Keratinocyte (primary cell): Measurements from ENCODE around the gene B3GLCT. TPM values are rescaled to one million over a fixed set of nuclear protein-coding genes. Genes with fewer than 3 reads are reported as not detected.

Experiments used
- DNase-seq: peaks from one replicate; pipeline ENCODE4 v3.0.0-alpha.2; 2011; ENCODE audit warnings: low read depth, missing footprints, low spot score
- FAIRE-seq: peaks from 2 replicates; lab custom pipeline; 2011; peaks lifted over from hg19 to GRCh38; lab: Jason Lieb, UNC
- H2AFZ ChIP-seq: 2 replicates; pipeline ENCODE4 v1.6.0; 2012; ENCODE audit warnings: low read length, control low read depth, inconsistent platforms; ENCODE audit not compliant: control insufficient read depth
- H3K27ac ChIP-seq: 2 replicates; pipeline ENCODE4 v1.5.1; 2011; ENCODE audit warnings: low read length; ENCODE audit not compliant: control insufficient read depth, insufficient read depth
- H3K27me3 ChIP-seq: 3 replicates; pipeline ENCODE4 v1.6.0; 2011; ENCODE audit warnings: low read length; ENCODE audit not compliant: control insufficient read depth, insufficient read depth; ENCODE audit errors: extremely low read depth
- H3K36me3 ChIP-seq, 2 experiments: 2 replicates in 1 of 2; 3 replicates in 1 of 2; pipeline ENCODE4 v1.5.1; 2011; ENCODE audit warnings: low read length in 2 of 2, mild to moderate bottlenecking in 1 of 2; ENCODE audit not compliant: control insufficient read depth in 2 of 2, insufficient read depth in 2 of 2; ENCODE audit errors: extremely low read depth in 1 of 2
- H3K4me1 ChIP-seq: 3 replicates; pipeline ENCODE4 v1.5.1; 2011; ENCODE audit warnings: low read length; ENCODE audit not compliant: control insufficient read depth, insufficient read depth; ENCODE audit errors: extremely low read depth
- H3K4me2 ChIP-seq: 3 replicates; pipeline ENCODE4 v1.6.0; 2011; ENCODE audit warnings: low read depth, low read length; ENCODE audit not compliant: control insufficient read depth, insufficient read depth; ENCODE audit errors: extremely low read depth
- H3K4me3 ChIP-seq, 3 experiments: fragments of 200-600 bp in 1 of 3; sonication (generic) in 1 of 3; 2 replicates in 2 of 3; 3 replicates in 1 of 3; pipeline ENCODE4 v1.5.1; 2011 to 2016; ENCODE audit warnings: low read length in 3 of 3, mild to moderate bottlenecking in 3 of 3, control low read depth in 2 of 3, inconsistent platforms in 1 of 3, low read depth in 1 of 3, mixed read lengths in 1 of 3, mixed run types in 1 of 3, moderate library complexity in 1 of 3; ENCODE audit not compliant: control insufficient read depth in 2 of 3, insufficient read depth in 2 of 3; ENCODE audit errors: extremely low read depth in 1 of 3
- H3K79me2 ChIP-seq: 2 replicates; pipeline ENCODE4 v1.6.0; 2012; ENCODE audit warnings: low read length; ENCODE audit not compliant: control insufficient read depth, insufficient read depth
- H3K9ac ChIP-seq: 3 replicates; pipeline ENCODE4 v1.6.0; 2011; ENCODE audit warnings: low read length; ENCODE audit not compliant: control insufficient read depth, insufficient read depth; ENCODE audit errors: extremely low read depth
- H3K9me1 ChIP-seq: 3 replicates; pipeline ENCODE4 v1.6.0; 2011; ENCODE audit warnings: low read length; ENCODE audit not compliant: control insufficient read depth, insufficient read depth; ENCODE audit errors: extremely low read depth
- H3K9me3 ChIP-seq: 2 replicates; pipeline ENCODE4 v1.5.1; 2012; ENCODE audit warnings: low read depth, low read length; ENCODE audit not compliant: control insufficient read depth
- H4K20me1 ChIP-seq: 3 replicates; pipeline ENCODE4 v1.6.0; 2011; ENCODE audit warnings: low read length; ENCODE audit not compliant: control insufficient read depth, insufficient read depth; ENCODE audit errors: extremely low read depth
- CTCF ChIP-seq, 3 experiments: IDR thresholded peaks in 1 of 3; conservative IDR thresholded peaks in 1 of 3; optimal IDR thresholded peaks in 1 of 3; 2 replicates in 2 of 3; 3 replicates in 1 of 3; pipeline versions ENCODE3 to v1.5.1; 2011; ENCODE audit warnings: low read length in 3 of 3, mild to moderate bottlenecking in 3 of 3, moderate library complexity in 2 of 3, control low read depth in 1 of 3, inconsistent platforms in 1 of 3; ENCODE audit not compliant: insufficient read depth in 2 of 3; ENCODE audit errors: extremely low read depth in 1 of 3
- EZH2 ChIP-seq: IDR thresholded peaks from one replicate; pipeline ENCODE4 v1.6.1; 2012; ENCODE audit warnings: inconsistent platforms, mild to moderate bottlenecking, low read length, moderate library complexity
- dilution Hi-C: fragments of 300-500 bp; cut with MboI; formaldehyde crosslinking; loops from one replicate; pipeline ENCODE4 v1.7.0; 2020; ENCODE audit warnings: low sequenced_read_pairs; ENCODE audit not compliant: extremely low pct_ligation_motif_present
- polyA plus RNA-seq, 5 experiments: library from polyadenylated mRNA; depleted of rRNA in 3 of 5; stranded (reverse) in 3 of 5; stranded (forward) in 1 of 5; unstranded in 1 of 5; fragments of >200 nt; gene quantifications; 1 replicate in 1 of 5; 2 replicates in 3 of 5; 3 replicates in 1 of 5; pipeline versions ENCODE4 v1.2.1 to v1.2.3, GENCODE V29; 2011 to 2012; ENCODE audit warnings: missing spikeins in 2 of 5, low read depth in 1 of 5, low replicate concordance in 1 of 5

B3GLCT gene
- polyA plus RNA-seq, 1 donor (not counting 4 experiments of a cell fraction or from before 2014, with no cell fraction given), result 4.4 TPM

GRCh38 chr13:31172001-31172400 lies 27.8 kb upstream of the B3GLCT start:
- no peaks in the 10 kb centered on the region for H4K20me1 ChIP-seq
- no peak overlapping the region for H3K9ac ChIP-seq
- dilution Hi-C loops, result no loop called here
- peak overlapping the region; percentile 78 for H3K27ac ChIP-seq
- H3K4me2 ChIP-seq, result peak overlapping the region; percentile 65
- no peaks in the 10 kb centered on the region for H3K9me1 ChIP-seq
- no peak for TF ChIP-seq CTCF (optimal IDR thresholded peaks at IDR 0.05 in 1 of 3, IDR thresholded peaks at IDR 0.05 in 1 of 3, conservative IDR thresholded peaks at IDR 0.05 in 1 of 3; ENCODE audit: extremely low read depth in 1 of 3, insufficient read depth in 2 of 3, low read length in 3 of 3)
- TF ChIP-seq EZH2, result no peak
- H2AFZ ChIP-seq, result no peak overlapping the region
- H3K9me3 ChIP-seq, result no peaks in the 10 kb centered on the region
- FAIRE-seq (no peak), DNase-seq (no peak)
- peaks cover 25% of the 10 kb centered on the region for H3K4me1 ChIP-seq
- H3K4me3 ChIP-seq, result peak overlapping the region in 1 of 3 experiments; percentile 21
- no peaks in the 10 kb centered on the region for H3K79me2 ChIP-seq
- H3K27me3 ChIP-seq, result no peaks in the 10 kb centered on the region
- H3K36me3 ChIP-seq, result no peaks in the 10 kb centered on the region

DNA sequence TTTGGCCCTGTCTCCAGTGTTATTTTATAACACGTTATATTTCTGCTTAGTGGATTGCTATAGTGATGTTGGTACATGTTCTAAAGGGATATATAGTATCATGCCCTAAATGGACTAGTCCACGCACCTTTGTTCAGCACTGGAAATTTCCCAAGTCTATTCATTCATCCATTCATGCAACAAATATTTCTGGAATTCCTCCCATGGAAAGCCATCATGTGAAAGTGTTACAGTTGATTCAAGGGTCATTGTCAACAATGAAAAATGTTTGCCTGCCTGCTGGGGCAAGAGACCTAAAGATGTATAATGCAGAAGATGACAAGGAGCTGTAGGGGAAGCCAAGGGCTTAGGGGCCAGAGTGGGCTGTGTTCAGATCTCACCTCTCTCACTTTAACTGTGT lies 27.2 kb upstream of the B3GLCT start:
- no peaks in the 10 kb centered on the region for H4K20me1 ChIP-seq
- H3K9me3 ChIP-seq, result no peaks in the 10 kb centered on the region
- no peaks in the 10 kb centered on the region for H3K27me3 ChIP-seq
- no peaks in the 10 kb centered on the region for H3K9me1 ChIP-seq
- H3K36me3 ChIP-seq, result no peaks in the 10 kb centered on the region
- H3K4me1 ChIP-seq, result peaks cover 22% of the 10 kb centered on the region
- dilution Hi-C loops, result no loop called here
- peak overlapping the region; percentile 78 for H3K27ac ChIP-seq
- FAIRE-seq (peak; percentile 90), DNase-seq (peak; percentile 94)
- no peaks in the 10 kb centered on the region for H3K79me2 ChIP-seq
- no peak for TF ChIP-seq EZH2
- no peak for TF ChIP-seq CTCF (optimal IDR thresholded peaks at IDR 0.05 in 1 of 3, IDR thresholded peaks at IDR 0.05 in 1 of 3, conservative IDR thresholded peaks at IDR 0.05 in 1 of 3; ENCODE audit: extremely low read depth in 1 of 3, insufficient read depth in 2 of 3, low read length in 3 of 3)
- H3K9ac ChIP-seq, result no peak overlapping the region
- peak overlapping the region; percentile 65 for H3K4me2 ChIP-seq
- H2AFZ ChIP-seq, result peak overlapping the region; percentile 35
- H3K4me3 ChIP-seq, result peak overlapping the region in 1 of 3 experiments; percentile 21
